Gastroesophageal sphincter (tissue), 4 donors: ENCODE data around the gene TMEM170B. TPM values are rescaled to one million over a fixed set of nuclear protein-coding genes. Genes with fewer than 3 reads are reported as not detected.

Experiments
- ATAC-seq: fragments of 150-250 bp; one replicate; pipeline ENCODE4 v1.9.1; 2016; ENCODE audit warnings: mild to moderate bottlenecking, moderate library complexity
- H3K27ac ChIP-seq, 4 donors: fragments of 200-600 bp; sonication (generic) in 3 of 4; 1 replicate in 3 of 4; 2 replicates in 1 of 4; pipeline ENCODE4 v1.5.1; 2016 to 2019
- H3K27me3 ChIP-seq: fragments of 200-600 bp; sonication (generic); one replicate; pipeline ENCODE4 v1.5.1; 2019
- H3K36me3 ChIP-seq, 2 donors: fragments of 200-600 bp; sonication (generic); one replicate each; pipeline ENCODE4 v1.5.1; 2019; ENCODE audit warnings: control low read depth in 1 of 2
- H3K4me1 ChIP-seq, 3 donors: fragments of 200-600 bp; sonication (generic); 1 replicate in 2 of 3; 2 replicates in 1 of 3; pipeline ENCODE4 v1.5.1; 2016 to 2019; ENCODE audit warnings: control low read depth in 2 of 3
- H3K4me3 ChIP-seq, 2 donors: fragments of 200-600 bp; sonication (generic); one replicate each; pipeline ENCODE4 v1.5.1; 2019; ENCODE audit warnings: mild to moderate bottlenecking in 1 of 2, moderate library complexity in 1 of 2
- H3K9me3 ChIP-seq, 3 donors: fragments of 200-600 bp; sonication (generic); one replicate each; pipeline ENCODE4 v1.5.1; 2017 to 2019; ENCODE audit warnings: control low read depth in 2 of 3
- CTCF ChIP-seq, 4 experiments: fragments of 200-600 bp in 2 of 4; fragments of 450-650 bp in 2 of 4; sonication (generic) in 1 of 4; IDR thresholded peaks; one replicate each; pipeline ENCODE4 v1.5.1; 2017 to 2019; ENCODE audit warnings: antibody characterized with exemption in 4 of 4, mild to moderate bottlenecking in 2 of 4, moderate library complexity in 2 of 4
- EP300 ChIP-seq: sonication (generic); formaldehyde crosslinking; IDR thresholded peaks from one replicate; pipeline ENCODE4 v1.6.1; 2017; ENCODE audit warnings: antibody characterized with exemption, mild to moderate bottlenecking
- POLR2A ChIP-seq, 2 donors: fragments of 450-650 bp; IDR thresholded peaks; one replicate each; pipeline ENCODE4 v1.6.1; 2017; ENCODE audit warnings: antibody characterized with exemption in 2 of 2, mild to moderate bottlenecking in 2 of 2, moderate library complexity in 1 of 2
- POLR2AphosphoS5 ChIP-seq: sonication (generic); formaldehyde crosslinking; IDR thresholded peaks from one replicate; pipeline ENCODE4 v1.6.1; 2017; ENCODE audit warnings: antibody characterized with exemption
- WGBS, 2 donors: methylation state at CpG; one replicate each; pipeline ENCODE4 v1.1.5; 2018; ENCODE audit warnings: low coverage in 1 of 2; 5-methylcytosine and 5-hydroxymethylcytosine counted together
- total RNA-seq, 4 donors: library from RNA; depleted of rRNA; stranded (reverse); fragments of >200 nt; gene quantifications; one replicate each; pipeline ENCODE4 v1.1.0, GENCODE V29; 2016

The TMEM170B gene
- total RNA-seq, result 1 to 10 TPM; 8.0 to 8.6 (median 8.3) TPM

- Histone ChIP-seq H3K27ac (peak within 1 kb of the TSS; percentile 55 to 91 (median 86)), H3K4me1 (peaks cover 0 to 28% (median 0%) of the 10 kb centered on the region in 3 donors), H3K27me3 (no peaks in the 10 kb centered on the region), H3K4me3 (peak within 1 kb of the TSS; percentile 89), H3K9me3 (no peaks in the 10 kb centered on the region), H3K36me3 (no peaks in the 10 kb centered on the region)
- ATAC-seq, result peak; percentile 98
- 1% methylated on average over 17 of the region's 110 CpGs; no CpG with 5 or more reads in 1 of the 2 donors for WGBS, 2 donors
- TF ChIP-seq POLR2A (IDR thresholded peaks at IDR 0.05) (peak; percentile 75 to 78), CTCF (IDR thresholded peaks at IDR 0.05) (no peak), POLR2AphosphoS5 (peak; percentile 61)
Observed at GRCh38 chr6:11537229-11538051, at the start of gene TMEM170B. Gene TMEM170B, plus strand, starts transcription at chr6:11537749. Its CDS starts 529 bp downstream, at chr6:11538278.

- no peak for ATAC-seq
- TF ChIP-seq CTCF (IDR thresholded peaks at IDR 0.05), result no peak
- no peak for TF ChIP-seq POLR2A (IDR thresholded peaks at IDR 0.05)
- no peak for TF ChIP-seq EP300
- no peak for TF ChIP-seq POLR2AphosphoS5
- Histone ChIP-seq H3K9me3 (no peaks in the 10 kb centered on the region), H3K4me1 (peaks cover 0 to 4% (median 3%) of the 10 kb centered on the region in 3 donors), H3K27me3 (no peaks in the 10 kb centered on the region), H3K4me3 (no peak overlapping the region), H3K36me3 (no peaks in the 10 kb centered on the region), H3K27ac (no peak overlapping the region)
- WGBS, 2 donors, result 62 to 88% methylated on average over 4 to 6 of the region's 6 CpGs
Observed at GRCh38 chr6:11490996-11491395, 46.6 kb upstream of the TMEM170B start.

- no peak overlapping the region for H3K27ac ChIP-seq
- H3K9me3 ChIP-seq, result no peaks in the 10 kb centered on the region
- no peak for TF ChIP-seq POLR2AphosphoS5
- no peak for TF ChIP-seq EP300
- no peak for TF ChIP-seq POLR2A (IDR thresholded peaks at IDR 0.05)
- TF ChIP-seq CTCF (IDR thresholded peaks at IDR 0.05), result no peak
- H3K4me3 ChIP-seq, result no peak overlapping the region
- 72 to 91% methylated on average over 5 to 6 of the region's 10 CpGs for WGBS, 2 donors
- no peaks in the 10 kb centered on the region for H3K27me3 ChIP-seq
- H3K4me1 ChIP-seq, result peaks cover 0 to 5% (median 3%) of the 10 kb centered on the region in 3 donors
- no peak for ATAC-seq
- no peaks in the 10 kb centered on the region for H3K36me3 ChIP-seq
Observed at GRCh38 chr6:11491596-11492463, 45.7 kb upstream of the TMEM170B start.

GRCh38 chr6:11492464-11493290 lies 44.9 kb upstream of the TMEM170B start:
- no peaks in the 10 kb centered on the region for H3K9me3 ChIP-seq
- no peak for TF ChIP-seq CTCF (IDR thresholded peaks at IDR 0.05)
- TF ChIP-seq POLR2AphosphoS5, result no peak
- no peak for TF ChIP-seq EP300
- TF ChIP-seq POLR2A (IDR thresholded peaks at IDR 0.05), result no peak
- H3K27ac ChIP-seq, result no peak overlapping the region
- no peaks in the 10 kb centered on the region for H3K27me3 ChIP-seq
- no peak overlapping the region for H3K4me3 ChIP-seq
- no peaks in the 10 kb centered on the region for H3K36me3 ChIP-seq
- 93 to 94% methylated on average over 7 to 10 of the region's 11 CpGs for WGBS, 2 donors
- ATAC-seq, result no peak
- peaks cover 0 to 5% (median 3%) of the 10 kb centered on the region in 3 donors for H3K4me1 ChIP-seq
